Astrocyte of the spinal cord (primary cell): Measurements from ENCODE around the gene PLA2G2C.

Experiments
- DNase-seq: peaks from one replicate; pipeline ENCODE4 v3.0.0; 2011; ENCODE audit warnings: low read depth, low spot score
- H3K4me3 ChIP-seq: 2 replicates; pipeline ENCODE4 v1.5.1; 2011; ENCODE audit warnings: low read depth, mild to moderate bottlenecking, low read length, moderate library complexity
- in situ Hi-C: cut with HindIII; loops from 2 replicates; pipeline ENCODE4 v1.10.0; 2017; ENCODE audit warnings: low sequenced_read_pairs
- TF ChIP-seq, protein P1 (sequence below): IDR thresholded peaks from 2 replicates; pipeline ENCODE4 v1.5.1; 2012; ENCODE audit warnings: low read depth, mild to moderate bottlenecking, low read length, inconsistent platforms

The PLA2G2C gene

DNA sequence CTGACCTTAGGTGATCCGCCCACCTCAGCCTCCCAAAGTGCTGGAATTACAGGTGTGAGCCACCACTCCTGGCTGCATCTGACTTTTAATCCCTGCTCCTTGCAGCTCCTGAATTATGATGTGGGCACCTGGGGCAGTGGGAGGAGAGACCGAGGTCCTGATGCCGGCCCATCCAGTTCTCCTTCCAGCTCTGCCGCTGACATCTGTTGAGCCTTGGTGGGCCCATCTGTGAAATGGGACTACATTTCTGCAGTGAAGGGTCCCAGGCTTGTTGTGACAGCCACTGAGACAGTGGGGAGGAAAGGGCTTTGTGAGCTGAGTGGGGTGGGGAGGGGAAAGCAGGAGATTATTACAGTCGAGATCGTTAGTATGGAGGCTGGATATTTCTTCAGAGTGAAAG lies 35.3 kb downstream of the PLA2G2C start:
- no peak overlapping the region for H3K4me3 ChIP-seq
- no peak for DNase-seq
- in situ Hi-C loops, result no loop called here
- TF ChIP-seq, protein P1, sequence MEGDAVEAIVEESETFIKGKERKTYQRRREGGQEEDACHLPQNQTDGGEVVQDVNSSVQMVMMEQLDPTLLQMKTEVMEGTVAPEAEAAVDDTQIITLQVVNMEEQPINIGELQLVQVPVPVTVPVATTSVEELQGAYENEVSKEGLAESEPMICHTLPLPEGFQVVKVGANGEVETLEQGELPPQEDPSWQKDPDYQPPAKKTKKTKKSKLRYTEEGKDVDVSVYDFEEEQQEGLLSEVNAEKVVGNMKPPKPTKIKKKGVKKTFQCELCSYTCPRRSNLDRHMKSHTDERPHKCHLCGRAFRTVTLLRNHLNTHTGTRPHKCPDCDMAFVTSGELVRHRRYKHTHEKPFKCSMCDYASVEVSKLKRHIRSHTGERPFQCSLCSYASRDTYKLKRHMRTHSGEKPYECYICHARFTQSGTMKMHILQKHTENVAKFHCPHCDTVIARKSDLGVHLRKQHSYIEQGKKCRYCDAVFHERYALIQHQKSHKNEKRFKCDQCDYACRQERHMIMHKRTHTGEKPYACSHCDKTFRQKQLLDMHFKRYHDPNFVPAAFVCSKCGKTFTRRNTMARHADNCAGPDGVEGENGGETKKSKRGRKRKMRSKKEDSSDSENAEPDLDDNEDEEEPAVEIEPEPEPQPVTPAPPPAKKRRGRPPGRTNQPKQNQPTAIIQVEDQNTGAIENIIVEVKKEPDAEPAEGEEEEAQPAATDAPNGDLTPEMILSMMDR, result no peak

DNA sequence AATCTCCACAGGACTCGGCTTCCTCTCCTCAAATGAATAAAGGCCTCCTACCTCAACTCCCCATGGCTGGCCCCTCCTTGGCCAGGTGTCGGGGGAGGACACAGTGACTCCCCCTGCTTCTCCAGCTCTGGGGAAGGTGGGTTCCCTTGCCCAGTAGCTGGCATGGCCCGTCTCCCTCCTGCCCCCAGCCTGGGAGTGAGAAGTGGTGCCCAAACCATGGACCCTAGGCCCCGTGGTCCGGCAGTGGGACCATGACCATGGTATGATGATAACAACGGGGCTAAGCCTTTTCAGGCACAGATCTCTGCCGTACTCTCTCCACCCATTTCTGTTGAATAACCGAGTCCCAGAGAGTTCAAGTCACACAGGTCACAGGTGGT lies 36.0 kb downstream of the PLA2G2C start:
- TF ChIP-seq, protein P1, result no peak
- no peak for DNase-seq
- in situ Hi-C loops, result no loop called here
- H3K4me3 ChIP-seq, result no peak overlapping the region

DNA sequence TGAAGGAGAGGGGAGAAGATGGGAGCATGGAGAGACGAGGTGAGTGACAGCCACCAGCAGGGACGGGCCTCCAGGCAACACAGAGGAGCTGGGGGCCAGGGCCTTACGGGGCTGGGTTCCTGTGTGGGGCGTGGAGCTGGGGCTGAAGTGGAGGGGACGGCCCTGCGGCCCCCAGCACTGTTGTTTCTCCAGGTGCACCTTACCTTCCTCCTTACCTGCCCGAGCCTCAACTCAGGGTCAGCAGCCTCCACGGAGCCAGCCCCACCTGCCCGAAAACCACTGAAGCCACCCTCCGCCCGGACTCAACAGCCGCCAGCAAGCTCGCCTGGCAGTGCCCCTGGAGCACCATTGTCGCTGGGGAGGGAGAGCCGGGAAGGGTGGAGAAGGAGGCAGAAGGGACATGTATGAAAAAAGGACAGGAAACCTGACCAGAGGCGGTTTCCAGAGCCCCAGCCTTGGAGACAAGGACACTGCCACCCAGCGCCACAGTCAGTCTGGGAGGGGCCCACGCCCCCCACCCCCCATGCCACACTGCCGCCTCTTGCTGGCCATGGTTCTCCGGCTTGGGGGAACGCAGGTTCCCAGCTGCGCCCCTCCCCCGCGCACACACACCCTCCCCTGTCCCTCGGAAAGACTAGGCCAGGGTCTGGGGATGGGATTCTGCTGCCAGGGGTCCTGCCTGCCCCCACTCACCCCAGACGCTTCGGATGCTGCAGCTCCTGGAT lies 36.6 kb downstream of the PLA2G2C start:
- DNase-seq, result no peak
- TF ChIP-seq, protein P1, result no peak
- no peak overlapping the region for H3K4me3 ChIP-seq
- in situ Hi-C loops, result no loop called here

DNA sequence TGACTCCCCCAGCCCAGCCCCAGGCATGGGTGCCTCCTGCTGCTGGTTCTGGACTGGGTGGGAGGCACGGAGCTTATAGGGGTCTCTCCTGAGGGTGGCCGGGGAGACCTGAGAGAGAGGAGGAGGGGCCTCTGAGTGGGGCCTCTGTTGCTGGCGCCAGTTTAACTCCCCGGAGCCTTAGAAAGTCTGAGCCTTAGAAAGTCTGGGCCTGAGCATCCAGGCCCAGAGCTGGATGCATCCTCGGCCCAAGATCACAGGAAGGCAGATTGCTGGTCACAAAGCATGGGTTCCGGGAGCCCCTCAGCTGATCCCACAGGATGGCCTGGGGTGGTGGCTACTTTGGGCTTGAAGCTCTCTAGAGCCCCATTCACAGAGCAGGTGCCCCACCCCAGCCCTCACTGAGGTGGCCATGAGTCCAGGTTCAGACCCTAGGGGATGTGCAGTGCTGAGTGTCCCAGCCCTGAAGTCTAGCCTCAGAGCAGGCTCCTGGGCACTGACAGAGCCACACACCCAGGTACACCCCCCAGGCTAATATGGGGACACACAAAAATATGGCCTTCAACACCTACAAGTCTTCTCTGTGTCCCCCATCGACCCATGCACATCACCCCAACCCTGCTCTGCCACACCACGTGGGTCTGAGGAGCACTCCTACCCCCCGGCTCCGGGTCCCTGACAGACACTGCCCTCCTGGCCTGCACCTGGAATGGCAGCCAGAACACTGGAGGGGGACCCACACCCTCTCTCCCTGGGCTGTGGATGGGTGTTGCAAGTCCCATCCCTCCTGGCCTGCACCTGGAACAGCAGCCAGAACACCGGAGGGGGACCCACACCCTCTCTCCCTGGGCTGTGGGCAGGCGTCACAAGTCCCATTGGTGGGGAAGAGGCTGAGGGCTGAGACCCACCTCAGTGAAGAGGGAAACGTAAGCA lies 37.5 kb downstream of the PLA2G2C start:
- TF ChIP-seq, protein P1, result no peak
- in situ Hi-C loops, result no loop called here
- no peak for DNase-seq
- H3K4me3 ChIP-seq, result no peak overlapping the region

DNA sequence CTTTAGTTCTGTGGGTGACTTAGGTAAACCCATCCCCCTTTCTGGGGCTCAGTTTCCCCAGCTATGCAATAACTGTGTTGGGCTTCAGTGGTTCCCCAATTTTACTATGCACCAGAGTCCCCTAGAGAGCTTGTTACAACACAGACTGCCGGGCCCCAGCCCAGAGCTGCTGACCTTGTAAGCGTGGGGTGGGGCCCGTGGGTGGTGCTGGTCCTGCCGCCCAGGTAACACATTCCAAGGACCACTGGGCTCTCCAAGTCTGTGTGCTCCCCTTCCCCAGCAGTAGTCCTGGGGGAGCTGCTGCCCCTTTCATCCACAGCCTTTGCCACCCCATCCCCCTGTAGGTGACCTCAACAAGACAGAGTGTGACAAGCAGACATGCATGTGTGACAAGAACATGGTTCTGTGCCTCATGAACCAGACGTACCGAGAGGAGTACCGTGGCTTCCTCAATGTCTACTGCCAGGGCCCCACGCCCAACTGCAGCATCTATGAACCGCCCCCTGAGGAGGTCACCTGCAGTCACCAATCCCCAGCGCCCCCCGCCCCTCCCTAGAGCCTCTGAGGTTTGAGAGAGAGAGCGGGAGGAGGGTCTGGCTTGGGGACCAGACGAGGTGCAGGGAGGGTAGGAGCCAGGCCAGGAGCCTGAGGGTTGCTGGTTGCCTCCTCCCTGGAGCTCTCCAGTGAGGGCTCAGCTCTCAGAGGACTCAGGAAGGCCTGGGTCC lies 38.3 kb downstream of the PLA2G2C start:
- DNase-seq, result no peak
- H3K4me3 ChIP-seq, result no peak overlapping the region
- TF ChIP-seq, protein P1, result no peak
- in situ Hi-C loops, result no loop called here
